Prostate gland (tissue), 2 donors: Measurements from ENCODE around the gene CIP2A. TPM values are rescaled to one million over a fixed set of nuclear protein-coding genes. Genes with fewer than 3 reads are reported as not detected.
A peak's percentile ranks its signal among the peaks of the same experiment; 100 is the strongest.
"Not testable (repeated sequence)": the region's sequence is repeated elsewhere in the genome, so short reads cannot be mapped to it uniquely, and the experiment has no call there.

Experiments
- DNase-seq: peaks from one replicate; pipeline ENCODE4 v3.0.0-alpha.2; 2019; ENCODE audit warnings: low spot score
- H3K27ac ChIP-seq, 2 donors: fragments of 200-600 bp; sonication (generic); 2 replicates each; pipeline ENCODE4 v1.5.1; 2017 to 2019
- H3K27me3 ChIP-seq: fragments of 200-600 bp; sonication (generic); replicated peaks from 2 replicates; pipeline ENCODE4 v1.5.1; 2019; ENCODE audit not compliant: insufficient read depth
- H3K36me3 ChIP-seq, 2 donors: fragments of 200-600 bp; sonication (generic); 1 replicate in 1 of 2; 2 replicates in 1 of 2; pipeline versions ENCODE4 v1.5.1 to v1.8.1; 2017 to 2019
- H3K4me1 ChIP-seq: fragments of 200-600 bp; sonication (generic); replicated peaks from 2 replicates; pipeline ENCODE4 v1.5.1; 2019
- H3K4me3 ChIP-seq, 2 donors: fragments of 200-600 bp; sonication (generic); 2 replicates each; pipeline ENCODE4 v1.5.1; 2017 to 2019
- H3K9me3 ChIP-seq: fragments of 200-600 bp; sonication (generic); 2 replicates; pipeline ENCODE4 v1.5.1; 2017
- CTCF ChIP-seq, 4 experiments: fragments of 200-600 bp in 2 of 4; fragments of 450-650 bp in 2 of 4; sonication (generic) in 2 of 4; IDR thresholded peaks; 1 replicate in 3 of 4; 2 replicates in 1 of 4; pipeline ENCODE4 v1.5.1; 2016 to 2019; ENCODE audit warnings: antibody characterized with exemption in 4 of 4, mild to moderate bottlenecking in 2 of 4, moderate library complexity in 2 of 4
- POLR2A ChIP-seq: fragments of 450-650 bp; IDR thresholded peaks from one replicate; pipeline ENCODE4 v1.6.1; 2016; ENCODE audit warnings: antibody characterized with exemption, mild to moderate bottlenecking
- POLR2AphosphoS5 ChIP-seq: sonication (generic); formaldehyde crosslinking; IDR thresholded peaks from one replicate; pipeline ENCODE4 v1.6.1; 2017; ENCODE audit warnings: antibody characterized with exemption
- WGBS: methylation state at CpG from one replicate; pipeline ENCODE4 v1.1.5; 2018; 5-methylcytosine and 5-hydroxymethylcytosine counted together
- intact Hi-C: fragments of 100-400 bp; cut with DNase I; formaldehyde crosslinking; loops from one replicate; pipeline ENCODE4 v1.14.2; 2022
- total RNA-seq, 2 donors: library from RNA; depleted of rRNA; stranded (reverse); fragments of >200 nt; gene quantifications; one replicate each; pipeline ENCODE4 v1.1.0, GENCODE V29; 2016

CIP2A gene
- 10 to 100 TPM in 1 of 2 donors, 1 to 10 TPM in 1; 2.0 to 13.8 TPM for total RNA-seq

DNA sequence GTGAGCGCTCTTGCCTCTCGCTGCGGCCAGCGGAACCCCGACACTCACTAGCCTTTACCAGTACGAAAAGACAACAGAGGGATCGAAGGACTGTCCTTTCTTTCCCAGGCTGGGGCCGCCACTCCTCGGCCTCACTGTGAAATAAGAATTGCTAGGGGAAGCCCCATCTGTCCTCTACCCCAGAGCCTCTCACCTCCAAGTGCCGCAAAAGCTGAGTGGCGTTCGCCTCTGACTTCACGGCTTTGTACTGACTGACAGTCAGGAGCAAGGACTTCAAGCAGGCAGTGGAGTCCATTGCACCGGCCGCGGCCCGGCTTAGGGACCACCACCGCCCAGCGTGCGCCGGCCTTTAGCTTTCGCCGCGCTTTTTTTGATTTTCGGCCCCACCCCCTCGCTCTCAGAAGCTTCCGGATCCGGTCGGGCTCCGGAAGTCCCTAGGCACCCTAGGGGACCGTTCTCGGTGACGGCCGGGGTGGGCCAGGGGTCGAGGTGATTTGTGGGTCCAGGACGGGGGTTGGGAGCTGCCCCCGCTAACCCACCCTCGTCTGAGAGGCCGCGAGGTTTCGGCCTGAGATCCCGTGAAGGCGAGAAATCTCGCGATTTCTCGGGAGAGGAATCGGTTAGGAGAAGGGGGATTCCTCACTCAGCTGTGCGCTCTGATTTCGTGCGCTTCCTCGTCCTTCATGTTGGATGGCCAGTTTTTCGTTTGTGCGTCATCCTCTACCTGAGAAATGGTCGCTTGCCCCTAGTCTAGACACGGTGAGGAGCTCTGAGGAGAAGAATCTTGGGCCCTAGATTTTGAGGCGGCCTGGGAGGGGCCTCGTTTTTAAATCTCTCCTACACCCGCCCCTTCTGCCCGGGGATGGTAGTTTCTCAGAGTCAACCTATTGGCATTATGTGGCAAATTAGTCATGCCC, at the start of gene CIP2A, which contains the start of gene DZIP3:
Gene CIP2A (minus strand): TSS at position 358 of the 917 bp plus-strand sequence. CDS start 63 bp downstream, at position 295.
Gene DZIP3 (plus strand): TSS at position 642 of the 917 bp plus-strand sequence. CDS start 15,685 bp downstream, outside the sequence.
- Histone ChIP-seq H3K27ac (peak within 1 kb of the TSS; percentile 88 to 90), H3K4me3 (peak within 1 kb of the TSS; percentile 55 to 75), H3K4me1 (no peaks in the 10 kb centered on the region), H3K9me3 (no peaks in the 10 kb centered on the region), H3K27me3 (no peaks in the 10 kb centered on the region), H3K36me3 (no peaks in the 10 kb centered on the region)
- intact Hi-C loops: no loop called here
- WGBS: under 1% methylated on average over 59 of the region's 59 CpGs
- peak; percentile 54 for TF ChIP-seq POLR2A
- TF ChIP-seq CTCF (IDR thresholded peaks at IDR 0.05): peak in 2 of 4 experiments; percentile 4 to 18
- TF ChIP-seq POLR2AphosphoS5: peak; percentile 91
- DNase-seq: peak; percentile 65

- Histone ChIP-seq H3K4me1 (no peaks in the 10 kb centered on the region), H3K4me3 (no peak overlapping the region), H3K27me3 (no peaks in the 10 kb centered on the region), H3K27ac (no peak overlapping the region), H3K9me3 (no peaks in the 10 kb centered on the region), H3K36me3 (no peaks in the 10 kb centered on the region)
- TF ChIP-seq POLR2A: no peak
- no peak for DNase-seq
- intact Hi-C loops: no loop called here
- 93% methylated on average over 1 of the region's 1 CpG for WGBS
Measured at GRCh38 chr3:108629974-108630373, 40.7 kb upstream of the CIP2A start.

- Histone ChIP-seq H3K4me3 (no peak overlapping the region), H3K36me3 (no peaks in the 10 kb centered on the region), H3K4me1 (no peaks in the 10 kb centered on the region), H3K27ac (no peak overlapping the region), H3K9me3 (no peaks in the 10 kb centered on the region), H3K27me3 (no peaks in the 10 kb centered on the region)
- WGBS: 85% methylated on average over 3 of the region's 3 CpGs
- TF ChIP-seq POLR2A: no peak
- TF ChIP-seq CTCF (IDR thresholded peaks at IDR 0.05): no peak
- no peak for TF ChIP-seq POLR2AphosphoS5
- intact Hi-C loops: no loop called here
- no peak for DNase-seq
Measured at GRCh38 chr3:108623504-108623903, 34.3 kb upstream of the CIP2A start.

DNA sequence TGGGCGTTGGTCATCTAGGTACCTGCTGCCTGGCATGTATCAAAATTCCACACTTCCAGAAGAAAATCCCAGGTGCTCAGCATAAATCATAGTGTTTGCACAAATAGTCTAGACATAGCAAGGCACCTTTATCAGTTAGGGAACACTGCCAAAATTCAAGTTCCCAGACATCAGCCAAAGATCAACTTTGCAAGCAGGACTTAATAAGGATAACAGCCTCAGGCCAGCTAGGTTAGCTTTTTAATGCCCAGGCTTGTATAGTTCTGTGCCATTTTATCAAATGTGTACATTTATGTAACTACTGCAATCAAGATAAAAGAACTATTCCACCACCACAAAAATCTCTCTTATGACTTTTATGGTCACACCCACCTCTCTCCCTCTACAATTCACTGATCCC, 31.0 kb upstream of the CIP2A start:
- no peak overlapping the region for H3K4me3 ChIP-seq
- no peaks in the 10 kb centered on the region for H3K9me3 ChIP-seq
- H3K27me3 ChIP-seq: no peaks in the 10 kb centered on the region
- intact Hi-C loops: no loop called here
- no peak for TF ChIP-seq POLR2A
- TF ChIP-seq POLR2AphosphoS5: no peak
- no peak for TF ChIP-seq CTCF (IDR thresholded peaks at IDR 0.05)
- no peak for DNase-seq
- H3K36me3 ChIP-seq: no peaks in the 10 kb centered on the region
- no peaks in the 10 kb centered on the region for H3K4me1 ChIP-seq
- H3K27ac ChIP-seq: no peak overlapping the region
- WGBS: 60% methylated on average over 1 of the region's 1 CpG

DNA sequence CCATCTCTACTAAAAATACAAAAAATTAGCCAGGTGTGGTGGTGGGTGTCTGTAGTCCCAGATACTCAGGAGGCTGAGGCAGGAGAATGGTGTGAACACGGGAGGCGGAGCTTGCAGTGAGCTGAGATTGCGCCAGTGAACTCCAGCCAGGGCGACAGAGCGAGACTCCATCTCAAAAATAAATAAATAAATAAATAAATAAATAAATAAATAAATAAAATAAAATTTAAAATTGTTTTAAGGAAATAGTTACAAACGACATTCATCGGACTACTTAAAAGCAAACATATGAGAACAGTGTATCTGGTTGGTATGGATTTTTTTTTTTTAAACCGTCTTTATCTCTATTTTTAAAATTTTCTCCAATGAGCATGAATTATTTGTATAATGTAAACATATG, 26.9 kb upstream of the CIP2A start:
- H3K27me3 ChIP-seq, H3K27ac ChIP-seq, H3K36me3 ChIP-seq, H3K9me3 ChIP-seq, H3K4me3 ChIP-seq, H3K4me1 ChIP-seq, DNase-seq, intact Hi-C loops: not testable (repeated sequence)
- WGBS: 94% methylated on average over 8 of the region's 8 CpGs
